H1 (cell line): Measurements from ENCODE around the gene NTN1. TPM values are rescaled to one million over a fixed set of nuclear protein-coding genes. Genes with fewer than 3 reads are reported as not detected.

ENCODE experiments used
- CTCF ChIA-PET: fragments of 300-600 bp; sonication (Branson Sonifier 250); formaldehyde crosslinking; loops from one replicate; lab custom pipeline; 2021; ENCODE audit not compliant: partially characterized antibody; lab: Charles Lee
- POLR2A ChIA-PET: fragments of 300-600 bp; sonication (Branson Sonifier 250); formaldehyde crosslinking; loops from one replicate; lab custom pipeline; 2021; ENCODE audit warnings: inconsistent platforms; ENCODE audit not compliant: partially characterized antibody; lab: Charles Lee
- DNase-seq, 2 experiments: peaks; one replicate each; pipeline versions ENCODE4 v3.0.0 to v3.0.0-alpha.2; 2010 to 2022; ENCODE audit warnings: low spot score in 2 of 2, low read depth in 1 of 2, mixed read lengths in 1 of 2
- FAIRE-seq: peaks from 2 replicates; lab custom pipeline; 2011; peaks lifted over from hg19 to GRCh38; lab: Jason Lieb, UNC
- H2AFZ ChIP-seq: 2 replicates; pipeline ENCODE4 v1.8.1; 2012; ENCODE audit warnings: low read length, inconsistent platforms
- H2AK5ac ChIP-seq: 2 replicates; pipeline ENCODE4 v1.6.1; 2013; ENCODE audit warnings: low read depth, low read length
- H2BK120ac ChIP-seq: replicated peaks from 2 replicates; pipeline ENCODE3; 2013; ENCODE audit warnings: low read depth, low read length, inconsistent platforms
- H2BK12ac ChIP-seq: 2 replicates; pipeline ENCODE4 v1.6.1; 2013; ENCODE audit warnings: low read depth, low read length
- H2BK15ac ChIP-seq: 2 replicates; pipeline ENCODE4 v1.6.1; 2013; ENCODE audit warnings: low read length
- H2BK20ac ChIP-seq: 2 replicates; pipeline ENCODE4 v1.6.1; 2013; ENCODE audit warnings: low read length
- H2BK5ac ChIP-seq: 2 replicates; pipeline ENCODE4 v1.6.1; 2013; ENCODE audit warnings: low read depth, low read length
- H3K14ac ChIP-seq: 2 replicates; pipeline ENCODE4 v1.6.1; 2013; ENCODE audit warnings: inconsistent platforms; ENCODE audit not compliant: insufficient read length
- H3K18ac ChIP-seq: 2 replicates; pipeline ENCODE4 v1.6.1; 2013; ENCODE audit warnings: low read length; ENCODE audit errors: extremely low read depth
- H3K23ac ChIP-seq: 2 replicates; pipeline ENCODE4 v1.6.1; 2013; ENCODE audit warnings: inconsistent platforms; ENCODE audit not compliant: insufficient read length
- H3K23me2 ChIP-seq: 2 replicates; pipeline ENCODE4 v1.6.1; 2013; ENCODE audit warnings: low read depth, low read length
- H3K27ac ChIP-seq: 2 replicates; pipeline ENCODE4 v1.6.1; 2011; ENCODE audit warnings: low read depth, low read length, inconsistent platforms
- H3K27me3 ChIP-seq, 4 experiments: replicated peaks in 1 of 4; 1 replicate in 1 of 4; 2 replicates in 3 of 4; pipeline versions ENCODE4 v1.6.1 to v1.8.1; 2011 to 2013; ENCODE audit warnings: low read length in 3 of 4, mild to moderate bottlenecking in 3 of 4, inconsistent platforms in 2 of 4, mixed read lengths in 2 of 4, moderate library complexity in 1 of 4; ENCODE audit not compliant: control insufficient read depth in 3 of 4, insufficient read depth in 3 of 4; ENCODE audit errors: extremely low read depth in 1 of 4
- H3K36me3 ChIP-seq, 4 experiments: 2 replicates each; pipeline versions ENCODE4 v1.6.1 to v1.8.1; 2011 to 2013; ENCODE audit warnings: mild to moderate bottlenecking in 4 of 4, low read length in 3 of 4, moderate library complexity in 2 of 4, control low read depth in 1 of 4, inconsistent platforms in 1 of 4; ENCODE audit not compliant: insufficient read depth in 4 of 4, control insufficient read depth in 2 of 4
- H3K4ac ChIP-seq: replicated peaks from 2 replicates; pipeline ENCODE3; 2013; ENCODE audit warnings: low read length, low read depth, mixed read lengths, inconsistent platforms; ENCODE audit not compliant: insufficient read length
- H3K4me1 ChIP-seq, 4 experiments: replicated peaks in 1 of 4; 1 replicate in 1 of 4; 2 replicates in 3 of 4; pipeline versions ENCODE4 v1.6.1 to v1.8.1; 2011 to 2013; ENCODE audit warnings: low read length in 3 of 4, inconsistent platforms in 2 of 4, mixed read lengths in 1 of 4; ENCODE audit not compliant: insufficient read depth in 4 of 4, control insufficient read depth in 3 of 4
- H3K4me2 ChIP-seq, 2 experiments: 2 replicates each; pipeline versions ENCODE4 v1.6.1 to v1.8.1; 2011 to 2013; ENCODE audit warnings: low read depth in 2 of 2, low read length in 2 of 2, control low read depth in 1 of 2, inconsistent platforms in 1 of 2, mild to moderate bottlenecking in 1 of 2; ENCODE audit not compliant: insufficient read depth in 1 of 2
- H3K4me3 ChIP-seq, 4 experiments: fragments of 200-600, 300-600 bp in 1 of 4; sonication (generic), shearing (Covaris generic), sonication (Bioruptor Twin) in 1 of 4; 2 replicates each; pipeline versions ENCODE4 v1.5.1 to v1.8.1; 2011 to 2016; ENCODE audit warnings: low read length in 4 of 4, low read depth in 3 of 4, control low read depth in 2 of 4, inconsistent platforms in 2 of 4, mild to moderate bottlenecking in 2 of 4, mixed read lengths in 1 of 4, moderate library complexity in 1 of 4; ENCODE audit not compliant: insufficient read depth in 2 of 4; ENCODE audit errors: extremely low read depth in 1 of 4
- H3K56ac ChIP-seq: replicated peaks from 2 replicates; pipeline ENCODE3; 2013; ENCODE audit warnings: low read depth, mild to moderate bottlenecking, mixed read lengths, low read length, inconsistent platforms; ENCODE audit not compliant: insufficient read length
- H3K79me1 ChIP-seq: 2 replicates; pipeline ENCODE4 v1.6.1; 2013; ENCODE audit warnings: low read depth, low read length, control low read depth
- H3K79me2 ChIP-seq, 2 experiments: 2 replicates each; pipeline versions ENCODE4 v1.6.1 to v1.8.1; 2012 to 2013; ENCODE audit warnings: low read length in 2 of 2, mild to moderate bottlenecking in 2 of 2, inconsistent platforms in 1 of 2; ENCODE audit not compliant: insufficient read depth in 2 of 2, control insufficient read depth in 1 of 2
- H3K9ac ChIP-seq, 4 experiments: replicated peaks in 1 of 4; 1 replicate in 1 of 4; 2 replicates in 3 of 4; pipeline versions ENCODE4 v1.6.1 to v1.8.1; 2011 to 2013; ENCODE audit warnings: low read depth in 3 of 4, low read length in 3 of 4, control low read depth in 2 of 4, mild to moderate bottlenecking in 2 of 4, moderate library complexity in 2 of 4, inconsistent platforms in 1 of 4; ENCODE audit errors: extremely low read depth in 1 of 4
- H3K9me3 ChIP-seq, 2 experiments: 2 replicates each; pipeline versions ENCODE4 v1.6.1 to v1.8.1; 2012 to 2013; ENCODE audit warnings: mild to moderate bottlenecking in 2 of 2, moderate library complexity in 2 of 2, control low read depth in 1 of 2, inconsistent platforms in 1 of 2, low read depth in 1 of 2, low read length in 1 of 2, mixed read lengths in 1 of 2; ENCODE audit not compliant: insufficient read depth in 2 of 2
- H4K20me1 ChIP-seq, 2 experiments: replicated peaks in 1 of 2; 2 replicates each; pipeline versions ENCODE3 to v1.8.1; 2011 to 2013; ENCODE audit warnings: inconsistent platforms in 2 of 2, low read length in 2 of 2, mild to moderate bottlenecking in 1 of 2; ENCODE audit not compliant: insufficient read depth in 2 of 2, control insufficient read depth in 1 of 2
- H4K5ac ChIP-seq: 2 replicates; pipeline ENCODE4 v1.6.1; 2013; ENCODE audit warnings: low read length, low read depth, mixed read lengths, inconsistent platforms; ENCODE audit not compliant: insufficient read length
- H4K8ac ChIP-seq: 2 replicates; pipeline ENCODE4 v1.8.0; 2013; ENCODE audit warnings: mild to moderate bottlenecking, moderate library complexity, low read length, inconsistent platforms; ENCODE audit not compliant: insufficient read depth; ENCODE audit errors: extremely low read depth
- H4K91ac ChIP-seq: replicated peaks from 2 replicates; pipeline ENCODE3; 2013; ENCODE audit warnings: low read length, mixed read lengths, inconsistent platforms; ENCODE audit not compliant: insufficient read length
- BACH1 ChIP-seq: IDR thresholded peaks from 2 replicates; pipeline ENCODE4 v1.6.1; 2012; ENCODE audit warnings: low read length, improper control_type of control experiment
- BRCA1 ChIP-seq: IDR thresholded peaks from 2 replicates; pipeline ENCODE4 v1.6.1; 2012; ENCODE audit warnings: low read depth, low read length, improper control_type of control experiment
- CEBPB ChIP-seq: IDR thresholded peaks from 2 replicates; pipeline ENCODE4 v1.6.1; 2012; ENCODE audit warnings: low read depth, low read length
- EGR1 ChIP-seq: IDR thresholded peaks from 2 replicates; pipeline ENCODE4 v1.6.1; 2011; ENCODE audit warnings: low read depth, low read length, borderline replicate concordance
- EP300 ChIP-seq, 2 experiments: IDR thresholded peaks; 1 replicate in 1 of 2; 2 replicates in 1 of 2; pipeline ENCODE4 v1.6.1; 2011 to 2012; ENCODE audit warnings: low read depth in 2 of 2, low read length in 2 of 2, mild to moderate bottlenecking in 2 of 2, borderline replicate concordance in 1 of 2, inconsistent platforms in 1 of 2, moderate library complexity in 1 of 2
- FOSL1 ChIP-seq: IDR thresholded peaks from 2 replicates; pipeline ENCODE4 v1.6.1; 2011; ENCODE audit warnings: mild to moderate bottlenecking, low read depth, low read length, moderate library complexity; ENCODE audit not compliant: insufficient read depth
- HDAC6 ChIP-seq: IDR thresholded peaks from one replicate; pipeline ENCODE4 v1.7.1; 2012; ENCODE audit warnings: low read depth, mild to moderate bottlenecking, inconsistent platforms, low read length, moderate library complexity
- KDM4A ChIP-seq: IDR thresholded peaks from one replicate; pipeline ENCODE4 v1.7.1; 2012; ENCODE audit warnings: low read depth, mild to moderate bottlenecking, moderate library complexity, low read length, inconsistent platforms; ENCODE audit not compliant: severe bottlenecking
- KDM5A ChIP-seq: fragments of 200-600 bp; IDR thresholded peaks from 2 replicates; pipeline ENCODE4 v1.7.1; 2012; ENCODE audit warnings: mild to moderate bottlenecking, low read length, inconsistent platforms, mixed read lengths
- NANOG ChIP-seq: IDR thresholded peaks from 2 replicates; pipeline ENCODE4 v1.6.1; 2011; ENCODE audit warnings: low read length, low read depth, mild to moderate bottlenecking, inconsistent platforms; ENCODE audit not compliant: insufficient read depth, poor library complexity, severe bottlenecking
- POLR2AphosphoS5 ChIP-seq: IDR thresholded peaks from 2 replicates; pipeline ENCODE4 v1.6.1; 2011; ENCODE audit warnings: low read depth, low read length
- RNF2 ChIP-seq: fragments of 200-900, 300-1000 bp; sonication (generic); IDR thresholded peaks from 2 replicates; pipeline ENCODE4 v1.7.1; 2016; ENCODE audit warnings: borderline replicate concordance, low read depth, mild to moderate bottlenecking, antibody characterized with exemption, low read length; ENCODE audit not compliant: poor library complexity, severe bottlenecking; ENCODE audit errors: missing control alignments
- SP2 ChIP-seq: IDR thresholded peaks from 2 replicates; pipeline ENCODE4 v1.6.1; 2012; ENCODE audit warnings: mild to moderate bottlenecking, low read length, inconsistent platforms
- SP4 ChIP-seq: IDR thresholded peaks from 2 replicates; pipeline ENCODE4 v1.6.1; 2012; ENCODE audit warnings: low read length, inconsistent platforms
- SUZ12 ChIP-seq: fragments of 200-600 bp; sonication (generic); IDR thresholded peaks from 2 replicates; pipeline ENCODE4 v1.6.1; 2012; ENCODE audit warnings: mild to moderate bottlenecking, inconsistent platforms, low read length, moderate library complexity, mixed read lengths
- WGBS, 2 experiments: shearing (Covaris generic) in 1 of 2; methylation state at CpG; one replicate each; pipeline versions ENCODE4 v1.1.6 to v1.1.7; 2013 to 2015; ENCODE audit warnings: low lambda C conversion rate in 2 of 2, mixed read lengths in 2 of 2, inconsistent platforms in 1 of 2, low coverage in 1 of 2, missing lambda C conversion rate in 1 of 2; ENCODE audit not compliant: insufficient replicate concordance in 2 of 2, insufficient coverage in 1 of 2, insufficient read length in 1 of 2; ENCODE audit errors: extremely low coverage in 1 of 2, missing lambda C conversion rate in 1 of 2; 5-methylcytosine and 5-hydroxymethylcytosine counted together
- polyA plus RNA-seq, 7 experiments: library from polyadenylated mRNA; depleted of rRNA in 3 of 7; stranded (reverse) in 5 of 7; unstranded in 2 of 7; fragments of >200 nt in 5 of 7; fragments of 200-250 nt in 2 of 7; gene quantifications; 1 replicate in 5 of 7; 2 replicates in 1 of 7; 4 replicates in 1 of 7; pipeline versions ENCODE4 v1.2.1 to v1.2.3, GENCODE V29; 2011 to 2013; ENCODE audit warnings: missing spikeins in 2 of 7, mixed read lengths in 2 of 7
- total RNA-seq: library from RNA; stranded (reverse); fragmentation: NEBNext Ultra II Directional; extraction: Animal tissue kit (Norgen Biotek cat#: 25700); gene quantifications from 2 replicates; pipeline ENCODE4 v1.2.1, GENCODE V29; 2021

Gene NTN1
- total and polyA plus RNA-seq, 2 of the 8 experiments (the other 6 are each of a cell fraction or from before 2014, with no cell fraction given) = 2.0 to 2.3 TPM

DNA sequence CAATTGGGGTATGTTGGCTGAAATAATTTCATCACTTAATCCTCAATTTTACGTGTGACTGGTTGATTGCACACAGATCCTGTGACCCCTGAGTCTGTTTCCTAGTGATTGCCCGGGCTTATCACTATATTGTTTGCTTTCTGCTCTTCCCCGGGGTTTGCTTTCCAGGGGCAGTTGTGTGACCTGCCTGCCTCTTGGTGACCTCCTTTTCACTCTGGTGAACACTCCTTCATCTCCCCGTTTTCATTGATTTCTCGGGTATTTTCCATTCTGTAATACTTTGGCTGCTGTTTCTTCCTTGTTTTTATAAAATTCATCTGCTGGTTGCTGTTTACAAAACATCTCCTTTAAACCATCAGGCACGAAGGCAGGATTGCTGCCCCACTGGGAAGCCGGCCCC, 36.0 kb downstream of the NTN1 start:
- Histone ChIP-seq H2BK120ac (no peak overlapping the region), H2BK5ac (no peak overlapping the region), H3K4me2 (no peak overlapping the region), H4K20me1 (no peaks in the 10 kb centered on the region), H3K79me2 (no peaks in the 10 kb centered on the region), H3K27ac (no peak overlapping the region), H2AFZ (no peak overlapping the region), H2BK12ac (no peak overlapping the region), H2BK20ac (no peak overlapping the region), H2BK15ac (no peak overlapping the region; the same call in 1 of the 2 replicates), H3K14ac (no peak overlapping the region), H4K8ac (no peak overlapping the region), H3K27me3 (peaks cover 3 to 35% (median 32%) of the 10 kb centered on the region in 4 experiments), H3K23me2 (peaks cover 2% of the 10 kb centered on the region), H3K9ac (no peak overlapping the region), H3K79me1 (no peaks in the 10 kb centered on the region), H3K56ac (no peak overlapping the region), H4K5ac (no peak overlapping the region), H3K9me3 (no peaks in the 10 kb centered on the region), H4K91ac (peak overlapping the region; percentile 77), H2AK5ac (no peak overlapping the region), H3K36me3 (no peaks in the 10 kb centered on the region), H3K23ac (no peak overlapping the region), H3K4me1 (peaks cover 11 to 28% (median 23%) of the 10 kb centered on the region in 4 experiments), H3K4me3 (no peak overlapping the region), H3K18ac (0 out of 2 replicates have a peak overlapping the region, but pooled peaks have one; percentile 10), H3K4ac (no peak overlapping the region)
- FAIRE-seq (no peak), DNase-seq (no peak)
- ChIA-PET CTCF (no interaction called here), POLR2A (no interaction called here)
- 69% methylated on average over 7 of the region's 7 CpGs; no CpG with 5 or more reads in 1 of the 2 experiments for WGBS, 2 experiments
- TF ChIP-seq RNF2 = no peak
- no peak for TF ChIP-seq EP300 (IDR thresholded peaks at IDR 0.05; ENCODE audit: borderline replicate concordance in 1 of 2, low read depth in 2 of 2, low read length in 2 of 2)
- no peak for TF ChIP-seq BRCA1
- TF ChIP-seq SUZ12 = no peak
- no peak for TF ChIP-seq EGR1
- no peak for TF ChIP-seq NANOG
- no peak for TF ChIP-seq POLR2AphosphoS5
- no peak for TF ChIP-seq FOSL1
- TF ChIP-seq SP4 = no peak
- TF ChIP-seq HDAC6 = no peak
- TF ChIP-seq KDM5A = no peak
- no peak for TF ChIP-seq SP2
- TF ChIP-seq BACH1 = no peak
- TF ChIP-seq KDM4A = no peak
- TF ChIP-seq CEBPB = no peak
